Transverse colon (tissue), 4 donors: ENCODE results near the gene APCDD1L.

ENCODE experiments used
- CTCF ChIP-seq, 5 experiments: fragments of 200-600 bp in 3 of 5; fragments of 450-650 bp in 2 of 5; sonication (generic) in 3 of 5; IDR thresholded peaks; 1 replicate in 2 of 5; 2 replicates in 3 of 5; pipeline ENCODE4 v1.5.1; 2016 to 2017; ENCODE audit warnings: antibody characterized with exemption in 5 of 5, inconsistent platforms in 3 of 5, mild to moderate bottlenecking in 2 of 5, moderate library complexity in 1 of 5
- EP300 ChIP-seq: sonication (generic); formaldehyde crosslinking; IDR thresholded peaks from one replicate; pipeline ENCODE4 v1.6.1; 2017; ENCODE audit warnings: antibody characterized with exemption, low read depth
- POLR2A ChIP-seq: fragments of 450-650 bp; IDR thresholded peaks from one replicate; pipeline ENCODE4 v1.6.1; 2016; ENCODE audit warnings: antibody characterized with exemption, mild to moderate bottlenecking, moderate library complexity
- POLR2AphosphoS5 ChIP-seq, 3 donors: sonication (generic); formaldehyde crosslinking; IDR thresholded peaks; one replicate each; pipeline ENCODE4 v1.6.1; 2016; ENCODE audit warnings: antibody characterized with exemption in 3 of 3

- no peak for TF ChIP-seq POLR2A
- no peak for TF ChIP-seq CTCF (IDR thresholded peaks at IDR 0.05)
- no peak for TF ChIP-seq POLR2AphosphoS5 (IDR thresholded peaks at IDR 0.05)
- no peak for TF ChIP-seq EP300
These were observed 3.3 kb downstream of the APCDD1L start for GRCh38 chr20:58511861-58512260.
